ENCODE measurements around the gene DAZAP2. TPM values are rescaled to one million over a fixed set of nuclear protein-coding genes. Genes with fewer than 3 reads are reported as not detected.
A peak's percentile ranks its signal among the peaks of the same experiment; 100 is the strongest.

The DAZAP2 gene
- total and polyA plus RNA-seq, 9 of the 15 experiments (the other 6 are each of a cell fraction or from before 2014, with no cell fraction given), result 116 to 668 (median 227) TPM

GRCh38 chr12:51270067-51270950, 31.7 kb downstream of the DAZAP2 start, which contains the start of gene SMAGP (continued):
- TF ChIP-seq RBM17 (IDR thresholded peaks at IDR 0.05; ENCODE audit: borderline replicate concordance, low read depth, low read length), result no peak
- TF ChIP-seq CTCF (IDR thresholded peaks at IDR 0.05 in 2 of 3, conservative IDR thresholded peaks at IDR 0.05 in 1 of 3; ENCODE audit: insufficient read depth in 2 of 3, low read depth in 1 of 3, low read length in 3 of 3), result no peak; a peak in 1 of 6 replicates
- TF ChIP-seq NR0B1 (IDR thresholded peaks at IDR 0.05; ENCODE audit: partially characterized antibody), result no peak
- TF ChIP-seq ZKSCAN1 (IDR thresholded peaks at IDR 0.05; ENCODE audit: low read depth, low read length), result no peak
- TF ChIP-seq SMARCA4 (IDR thresholded peaks at IDR 0.05), result no peak
- no peak for TF ChIP-seq TCFL5 (CRISPR knock-in tag; conservative IDR thresholded peaks at IDR 0.05)
- no peak for TF ChIP-seq BCOR (IDR thresholded peaks at IDR 0.05)
- TF ChIP-seq DEAF1 (CRISPR knock-in tag; IDR thresholded peaks at IDR 0.05), result no peak
- TF ChIP-seq PHF8 (IDR thresholded peaks at IDR 0.05; ENCODE audit: borderline replicate concordance, low read length), result peak; percentile 44; the same call in 1 of the 2 replicates
- no peak for TF ChIP-seq ELK3 (CRISPR knock-in tag; IDR thresholded peaks at IDR 0.05)
- TF ChIP-seq NCOA6 (IDR thresholded peaks at IDR 0.05), result 0 out of 2 replicates have a peak, but pooled peaks have one; percentile 33
- TF ChIP-seq HDAC6 (IDR thresholded peaks at IDR 0.05; ENCODE audit: low read depth, low read length), result no peak
- no peak for TF ChIP-seq FOXP1 (CRISPR knock-in tag; IDR thresholded peaks at IDR 0.05)
- no peak for TF ChIP-seq PKNOX1 (IDR thresholded peaks at IDR 0.05)
- TF ChIP-seq RB1 (IDR thresholded peaks at IDR 0.05; ENCODE audit: low read depth), result peak; percentile 37; the same call in 1 of the 2 replicates
- no peak for TF ChIP-seq NFXL1 (CRISPR knock-in tag; IDR thresholded peaks at IDR 0.05)
- TF ChIP-seq PCBP2 (IDR thresholded peaks at IDR 0.05; ENCODE audit: low read depth, low read length, poor library complexity, severe bottlenecking), result no peak
- no peak for TF ChIP-seq RBM25 (IDR thresholded peaks at IDR 0.05; ENCODE audit: low read depth, low read length, severe bottlenecking)

Data from K562 (cell line).